Heart right ventricle (tissue), 16 donors: ENCODE results near the gene MAN2A2. TPM values are rescaled to one million over a fixed set of nuclear protein-coding genes. Genes with fewer than 3 reads are reported as not detected.
A peak's percentile ranks its signal among the peaks of the same experiment; 100 is the strongest.
"Not testable (repeated sequence)": the region's sequence is repeated elsewhere in the genome, so short reads cannot be mapped to it uniquely, and the experiment has no call there.

Experiments used
- ATAC-seq, 8 donors: fragments of 200-7000 bp; cut with Tn5 transposase; one replicate each; pipeline ENCODE4 v1.9.1; 2020; ENCODE audit warnings: mild to moderate bottlenecking in 8 of 8, moderate library complexity in 8 of 8, moderate number of reproducible peaks in 1 of 8
- DNase-seq, 2 donors: peaks; one replicate each; pipeline ENCODE4 v3.0.0-alpha.2; 2020
- H3K27ac ChIP-seq, 10 donors: fragments of 200-600 bp; sonication (generic) in 2 of 10; one replicate each; pipeline versions ENCODE4 v1.5.0 to v1.8.0; 2020 to 2022; ENCODE audit warnings: mild to moderate bottlenecking in 3 of 10
- H3K27me3 ChIP-seq, 7 donors: fragments of 200-600 bp; one replicate each; pipeline ENCODE4 v1.8.0; 2021 to 2022; ENCODE audit warnings: mild to moderate bottlenecking in 2 of 7
- H3K36me3 ChIP-seq, 9 donors: fragments of 200-600 bp; sonication (generic) in 1 of 9; one replicate each; pipeline versions ENCODE4 v1.5.0 to v1.8.0; 2020 to 2022; ENCODE audit warnings: mild to moderate bottlenecking in 2 of 9
- H3K4me1 ChIP-seq, 9 donors: fragments of 200-600 bp; sonication (generic) in 1 of 9; one replicate each; pipeline versions ENCODE4 v1.5.0 to v1.8.0; 2020 to 2022; ENCODE audit warnings: mild to moderate bottlenecking in 4 of 9
- H3K4me3 ChIP-seq, 10 donors: fragments of 200-600 bp; sonication (generic) in 2 of 10; one replicate each; pipeline versions ENCODE4 v1.5.0 to v1.8.0; 2020 to 2022; ENCODE audit warnings: mild to moderate bottlenecking in 7 of 10, moderate library complexity in 2 of 10
- H3K9me3 ChIP-seq, 11 donors: fragments of 200-600 bp in 10 of 11; sonication (generic) in 2 of 11; one replicate each; pipeline versions ENCODE4 v1.5.0 to v1.8.0; 2013 to 2022; ENCODE audit warnings: mild to moderate bottlenecking in 2 of 11, control low read depth in 1 of 11, moderate library complexity in 1 of 11
- WGBS, 2 donors: extraction: QIAGEN DNeasy Blood & Tissue Kit; methylation state at CpG; one replicate each; pipeline ENCODE4 v1.1.7; 2013; ENCODE audit warnings: inconsistent platforms in 1 of 2; 5-methylcytosine and 5-hydroxymethylcytosine counted together
- intact Hi-C, 10 donors: fragments of 100-400 bp; cut with DNase I; formaldehyde crosslinking; loops; one replicate each; pipeline versions ENCODE4 v1.11.1 to v1.14.2; 2022
- polyA plus RNA-seq, 2 donors: library from polyadenylated mRNA; stranded (reverse); fragments of 200-250 nt; gene quantifications; one replicate each; pipeline ENCODE4 v1.2.3, GENCODE V29; 2013
- total RNA-seq, 10 donors: library from RNA; stranded (reverse); fragmentation: NEBNext Ultra II Directional in 3 of 10; extraction: Animal tissue kit (Norgen Biotek cat#: 25700) in 3 of 10; gene quantifications; one replicate each; pipeline versions ENCODE4 v1.2.1 to v1.2.4, GENCODE V29; 2021 to 2023
- TF ChIP-seq, protein P1 (sequence below), 9 donors: fragments of 200-600 bp; sonication (generic) in 2 of 9; IDR thresholded peaks; one replicate each; pipeline versions ENCODE4 v1.5.0 to v1.8.0; 2021 to 2022; ENCODE audit warnings: antibody characterized with exemption in 9 of 9, mild to moderate bottlenecking in 5 of 9, moderate library complexity in 1 of 9
- donor health status: Arrhythmogenic right ventricular cardiomyopathy.
- donor health status: ischemic (EF 13 %, LVEDD 7.1; RV severe dilation, severe dysfunction).
- donor health status: healthy with polysubstance abuse.
- donor health status: DM: no; HTN: yes; CAD: no.
- donor health status: DM: no; HTN: no; CAD: no.
- donor health status: ischemic (EF 25% LVEDD 6.9; RV normal size, moderate dysfunction).
- donor health status: ischemic (EF 25% LVEDD 5.7; RV mildly dilated, moderate dysfunction).
- donor health status: healthy.
- donor health status: DM: yes; HTN: yes; CAD: no.
- donor health status: Ischemic cardiomyopathy.
- donor health status: ischemic (EF 35%, LVEDD 5.7; RV mildly dilated, moderate dysfunction).
- donor health status: nonischemic (EF 11% LVEDD 7.7; RV severe dilation, severe dysfunction).
- donor health status: DM: yes; HTN: yes; CAD: no.
- donor health status: PGD.
- donor health status: ischemic (EF 29% LVEDD 5.4; RV normal size, mild dysfunction).
- donor health status: nonischemic (EF 23%, LVEDD 6.1; RV moderate dilation, normal function).

The MAN2A2 gene
- total and polyA plus RNA-seq, 12 donors: 24.8 to 157 (median 95.6) TPM

DNA sequence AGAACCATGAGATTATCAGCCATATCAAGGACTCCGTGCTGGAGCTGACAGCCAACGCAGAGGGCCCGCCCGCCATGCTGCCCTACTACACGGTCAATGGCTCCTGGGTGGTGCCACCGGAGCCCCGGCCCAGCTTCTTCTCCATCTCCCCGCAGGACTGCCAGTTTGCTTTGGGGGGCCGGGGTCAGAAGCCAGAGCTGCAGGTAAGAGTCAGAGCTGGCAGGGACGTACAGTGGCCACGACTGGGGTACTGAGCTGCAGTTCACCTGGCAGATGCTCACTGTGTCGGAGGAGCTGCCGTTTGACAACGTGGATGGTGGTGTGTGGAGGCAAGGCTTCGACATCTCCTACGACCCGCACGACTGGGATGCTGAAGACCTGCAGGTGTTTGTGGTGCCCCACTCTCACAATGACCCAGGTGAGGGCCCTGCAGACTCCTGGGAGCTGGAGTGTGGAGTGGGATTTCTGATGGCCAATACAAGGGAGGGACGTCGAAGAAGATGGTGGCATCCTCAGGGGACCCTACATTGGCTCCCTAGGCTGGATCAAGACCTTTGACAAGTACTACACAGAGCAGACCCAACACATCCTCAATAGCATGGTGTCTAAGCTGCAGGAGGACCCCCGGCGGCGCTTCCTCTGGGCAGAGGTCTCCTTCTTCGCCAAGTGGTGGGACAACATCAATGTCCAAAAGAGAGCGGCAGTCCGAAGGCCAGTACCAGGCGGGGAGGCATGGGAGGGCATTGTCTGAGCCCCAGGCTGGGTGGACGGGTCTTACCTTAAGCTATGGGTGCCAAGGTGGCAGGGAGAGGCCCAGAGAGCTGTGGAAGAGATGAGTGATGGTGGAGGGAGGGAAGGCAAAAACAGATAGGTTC lies 2.4 kb downstream of the MAN2A2 start:
- TF ChIP-seq, protein P1, sequence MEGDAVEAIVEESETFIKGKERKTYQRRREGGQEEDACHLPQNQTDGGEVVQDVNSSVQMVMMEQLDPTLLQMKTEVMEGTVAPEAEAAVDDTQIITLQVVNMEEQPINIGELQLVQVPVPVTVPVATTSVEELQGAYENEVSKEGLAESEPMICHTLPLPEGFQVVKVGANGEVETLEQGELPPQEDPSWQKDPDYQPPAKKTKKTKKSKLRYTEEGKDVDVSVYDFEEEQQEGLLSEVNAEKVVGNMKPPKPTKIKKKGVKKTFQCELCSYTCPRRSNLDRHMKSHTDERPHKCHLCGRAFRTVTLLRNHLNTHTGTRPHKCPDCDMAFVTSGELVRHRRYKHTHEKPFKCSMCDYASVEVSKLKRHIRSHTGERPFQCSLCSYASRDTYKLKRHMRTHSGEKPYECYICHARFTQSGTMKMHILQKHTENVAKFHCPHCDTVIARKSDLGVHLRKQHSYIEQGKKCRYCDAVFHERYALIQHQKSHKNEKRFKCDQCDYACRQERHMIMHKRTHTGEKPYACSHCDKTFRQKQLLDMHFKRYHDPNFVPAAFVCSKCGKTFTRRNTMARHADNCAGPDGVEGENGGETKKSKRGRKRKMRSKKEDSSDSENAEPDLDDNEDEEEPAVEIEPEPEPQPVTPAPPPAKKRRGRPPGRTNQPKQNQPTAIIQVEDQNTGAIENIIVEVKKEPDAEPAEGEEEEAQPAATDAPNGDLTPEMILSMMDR (IDR thresholded peaks at IDR 0.05): no peak
- peak overlapping the region in 2 of 10 donors; percentile 67 to 87 for H3K27ac ChIP-seq
- no peak overlapping the region for H3K4me3 ChIP-seq
- H3K36me3 ChIP-seq: peaks cover 0 to 62% (median 43%) of the 10 kb centered on the region in 9 donors
- H3K27me3 ChIP-seq: no peaks in the 10 kb centered on the region
- DNase-seq: no peak
- intact Hi-C loops: no loop called here
- 95% methylated on average over 28 of the region's 28 CpGs for WGBS, 2 donors
- H3K4me1 ChIP-seq: peaks cover 6 to 61% (median 43%) of the 10 kb centered on the region in 9 donors
- H3K9me3 ChIP-seq: no peaks in the 10 kb centered on the region
- ATAC-seq: no peak

DNA sequence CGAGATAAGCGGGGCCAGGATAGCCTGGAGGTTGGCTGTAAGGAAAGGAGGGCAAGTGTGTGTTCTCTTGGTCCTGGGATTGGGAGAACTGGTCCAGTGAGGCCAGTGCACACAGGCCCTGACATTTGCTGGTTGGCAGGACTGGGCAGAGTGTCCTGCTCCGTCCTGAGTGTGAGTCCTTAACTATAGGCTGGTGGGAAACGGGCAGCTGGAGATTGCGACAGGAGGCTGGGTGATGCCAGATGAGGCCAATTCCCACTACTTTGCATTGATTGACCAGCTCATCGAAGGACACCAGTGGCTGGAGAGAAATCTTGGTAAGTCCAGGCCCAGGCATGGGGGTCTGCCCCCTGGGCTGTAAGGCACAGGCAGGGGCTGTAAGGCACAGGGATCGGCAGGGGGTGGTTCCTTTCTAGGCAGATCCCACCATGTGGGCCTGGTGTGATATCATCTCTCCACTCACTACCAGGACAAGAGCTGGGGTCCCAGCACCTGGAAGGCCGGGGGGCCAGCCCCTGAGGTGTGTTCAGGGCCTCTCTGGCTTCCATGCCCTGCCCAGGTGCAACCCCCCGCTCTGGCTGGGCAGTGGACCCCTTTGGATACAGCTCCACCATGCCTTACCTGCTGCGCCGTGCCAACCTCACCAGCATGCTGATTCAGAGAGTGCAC lies 3.2 kb downstream of the MAN2A2 start:
- Histone ChIP-seq H3K27ac (peak overlapping the region in 5 of 10 donors; percentile 67 to 87 (median 77)), H3K9me3 (no peaks in the 10 kb centered on the region), H3K4me3 (no peak overlapping the region), H3K4me1 (peaks cover 6 to 61% (median 43%) of the 10 kb centered on the region in 9 donors), H3K27me3 (no peaks in the 10 kb centered on the region), H3K36me3 (peaks cover 0 to 70% (median 51%) of the 10 kb centered on the region in 9 donors)
- ATAC-seq: no peak
- WGBS, 2 donors: 96 to 97% methylated on average over 11 of the region's 11 CpGs
- intact Hi-C loops: no loop called here
- no peak for DNase-seq
- TF ChIP-seq, protein P1 (IDR thresholded peaks at IDR 0.05): no peak

DNA sequence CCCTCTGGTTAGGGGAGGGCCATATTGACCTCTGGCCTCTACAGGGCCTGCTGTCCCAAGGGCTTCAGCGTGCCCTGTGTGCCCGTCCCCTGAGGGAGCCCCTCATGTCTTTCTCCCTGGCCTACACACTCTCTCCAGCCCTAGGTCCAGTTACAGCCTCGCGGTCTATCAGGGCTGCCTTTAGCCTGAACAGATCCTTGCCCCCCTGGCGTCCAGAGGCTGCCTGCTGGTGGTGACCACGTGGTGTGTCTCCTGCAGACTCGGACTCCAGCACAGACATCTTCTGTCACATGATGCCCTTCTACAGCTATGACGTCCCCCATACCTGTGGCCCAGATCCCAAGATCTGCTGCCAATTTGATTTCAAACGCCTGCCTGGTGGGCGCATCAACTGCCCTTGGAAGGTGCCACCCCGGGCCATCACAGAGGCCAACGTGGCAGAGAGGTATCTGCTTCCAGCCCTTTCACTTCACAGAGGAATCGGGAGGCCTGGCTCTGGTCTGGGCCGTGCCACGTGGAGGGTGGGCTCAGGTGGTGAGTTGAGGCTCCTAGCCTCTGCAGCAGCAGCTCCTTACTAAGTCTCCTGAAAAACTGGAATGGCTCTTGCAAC lies 4.1 kb downstream of the MAN2A2 start:
- Histone ChIP-seq H3K27ac (peak overlapping the region in 9 of 10 donors; percentile 56 to 87 (median 68)), H3K4me3 (no peak overlapping the region), H3K4me1 (peaks cover 0 to 52% (median 36%) of the 10 kb centered on the region in 9 donors), H3K9me3 (no peaks in the 10 kb centered on the region), H3K36me3 (peaks cover 0 to 78% (median 59%) of the 10 kb centered on the region in 9 donors), H3K27me3 (no peaks in the 10 kb centered on the region)
- TF ChIP-seq, protein P1 (IDR thresholded peaks at IDR 0.05): no peak
- DNase-seq: no peak
- no peak for ATAC-seq
- 69 to 79% methylated on average over 15 of the region's 15 CpGs for WGBS, 2 donors
- intact Hi-C loops: no loop called here

DNA sequence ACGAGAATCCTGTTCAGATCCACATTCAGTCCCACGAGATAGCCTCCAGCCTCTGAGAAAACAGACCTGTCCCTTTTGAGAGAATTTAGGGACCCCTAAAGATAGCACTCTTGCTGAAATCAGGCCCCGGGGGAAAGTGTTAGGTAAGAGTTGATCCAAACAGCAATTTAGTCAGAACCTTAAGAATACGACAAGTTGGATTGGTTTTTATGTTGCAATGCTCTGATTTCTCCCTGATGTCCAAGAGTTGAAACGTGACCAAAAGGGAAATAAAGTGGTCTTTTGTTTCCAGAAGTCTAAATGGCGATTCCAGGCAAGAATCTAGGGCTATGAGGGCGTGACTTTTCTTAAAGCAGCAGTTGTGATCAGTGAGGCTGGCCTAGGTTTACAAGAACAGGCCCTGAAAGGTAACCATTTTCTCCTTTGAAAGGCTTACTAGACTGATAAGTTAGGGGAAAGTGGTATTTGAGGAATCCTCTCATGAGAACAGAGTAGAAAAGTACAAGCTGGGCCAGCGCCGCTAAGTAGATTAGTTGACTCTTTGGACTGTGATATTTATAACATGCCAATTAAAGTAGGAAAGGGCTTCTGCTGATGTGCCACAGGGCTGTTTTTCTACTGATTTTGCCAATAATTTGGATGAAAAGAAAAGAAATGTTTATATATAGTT lies 4.9 kb downstream of the MAN2A2 start:
- 45 to 52% methylated on average over 9 of the region's 9 CpGs for WGBS, 2 donors
- Histone ChIP-seq H3K27ac (peak overlapping the region in 9 of 10 donors; percentile 56 to 87 (median 68)), H3K27me3 (no peaks in the 10 kb centered on the region), H3K36me3 (peaks cover 0 to 86% (median 67%) of the 10 kb centered on the region in 9 donors), H3K4me3 (no peak overlapping the region), H3K4me1 (peaks cover 0 to 52% (median 36%) of the 10 kb centered on the region in 9 donors), H3K9me3 (no peaks in the 10 kb centered on the region)
- DNase-seq (no peak), ATAC-seq (peak in 5 of 8 donors; percentile 10 to 48 (median 27))
- intact Hi-C loops: no loop called here
- TF ChIP-seq, protein P1 (IDR thresholded peaks at IDR 0.05): no peak

DNA sequence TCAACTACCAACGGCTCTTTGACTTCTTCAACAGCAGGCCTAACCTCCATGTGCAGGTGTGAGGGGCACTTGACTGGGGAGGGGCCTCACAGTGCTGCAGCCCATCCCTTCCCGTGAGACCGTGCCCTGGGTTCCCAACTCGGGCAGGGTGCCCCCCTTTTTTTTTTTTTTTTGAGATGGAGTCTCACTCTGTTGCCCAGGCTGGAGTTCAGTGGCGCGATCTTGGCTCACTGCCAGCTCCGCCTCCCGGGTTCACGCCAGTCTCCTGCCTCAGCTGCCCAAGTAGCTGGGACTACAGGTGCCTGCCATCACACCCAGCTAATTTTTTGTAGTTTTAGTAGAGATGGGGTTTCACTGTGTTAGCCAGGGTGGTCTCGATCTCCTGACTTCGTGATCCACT lies 6.3 kb downstream of the MAN2A2 start:
- 84 to 91% methylated on average over 11 of the region's 11 CpGs for WGBS, 2 donors
- ATAC-seq, DNase-seq: not testable (repeated sequence)

More for the DNA sequence above, 6.3 kb downstream of the MAN2A2 start:
- H3K4me1 ChIP-seq: peaks cover 0 to 37% (median 28%) of the 10 kb centered on the region in 9 donors
- H3K9me3 ChIP-seq, H3K27me3 ChIP-seq, H3K4me3 ChIP-seq, intact Hi-C loops: not testable (repeated sequence)
- H3K36me3 ChIP-seq: peaks cover 0 to 100% (median 80%) of the 10 kb centered on the region in 9 donors
- H3K27ac ChIP-seq: peak overlapping the region in 1 of 10 donors; percentile 64
